Fibroblast of peridontal ligament (primary cell): ENCODE measurements around the gene JAKMIP1.

Source experiments
- DNase-seq: peaks from one replicate; pipeline ENCODE4 v3.0.0-alpha.2; 2010; ENCODE audit errors: extremely low read depth

JAKMIP1 gene

DNA sequence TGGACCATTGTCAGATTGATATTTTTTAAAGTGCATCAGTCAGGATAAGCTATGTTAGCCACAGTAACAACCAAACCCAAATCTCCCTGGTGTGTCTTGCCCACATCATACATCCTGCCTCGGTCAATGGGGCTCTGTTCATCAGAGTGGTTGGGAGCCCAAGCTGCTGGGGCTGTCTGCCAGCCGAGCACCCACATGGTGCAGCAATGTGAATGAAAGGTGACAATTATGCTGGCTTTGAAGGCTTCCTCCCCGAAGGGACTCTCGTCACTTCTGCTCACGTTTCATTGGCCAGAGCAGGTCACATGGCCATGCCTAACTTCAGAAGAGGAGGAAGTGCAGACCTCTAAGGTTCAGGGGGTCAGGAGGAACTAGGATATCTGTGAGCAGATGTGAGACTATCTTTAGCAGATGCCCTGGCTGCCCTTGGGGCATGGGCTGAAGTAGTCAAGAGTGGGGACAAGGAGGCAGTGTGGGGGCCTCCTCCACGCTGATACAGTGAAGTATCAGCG, 1.3 kb upstream of the JAKMIP1 start:
- no peak for DNase-seq

DNA sequence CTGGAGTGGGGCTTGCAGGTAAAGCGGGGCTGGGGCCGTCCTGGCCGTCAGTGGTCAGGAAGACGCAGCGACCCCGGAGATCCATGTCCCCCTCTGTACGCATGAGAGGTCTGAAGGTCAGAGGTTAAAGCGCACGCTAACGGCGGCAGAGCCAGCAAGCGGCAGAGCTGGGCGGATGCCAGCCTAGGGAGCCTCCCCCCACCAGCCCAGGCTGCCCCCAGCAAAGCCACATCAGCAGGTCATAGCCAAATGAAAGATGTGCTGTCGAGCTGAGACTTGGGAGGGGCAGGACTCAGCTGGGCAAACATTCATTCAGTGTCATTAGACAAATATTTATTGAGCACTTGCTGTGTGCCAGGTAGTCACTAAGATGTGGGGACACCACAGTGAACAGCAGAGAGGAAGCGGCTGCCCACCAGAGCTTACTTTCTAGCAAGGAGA, 593 bp upstream of the JAKMIP1 start:
- DNase-seq: no peak

DNA sequence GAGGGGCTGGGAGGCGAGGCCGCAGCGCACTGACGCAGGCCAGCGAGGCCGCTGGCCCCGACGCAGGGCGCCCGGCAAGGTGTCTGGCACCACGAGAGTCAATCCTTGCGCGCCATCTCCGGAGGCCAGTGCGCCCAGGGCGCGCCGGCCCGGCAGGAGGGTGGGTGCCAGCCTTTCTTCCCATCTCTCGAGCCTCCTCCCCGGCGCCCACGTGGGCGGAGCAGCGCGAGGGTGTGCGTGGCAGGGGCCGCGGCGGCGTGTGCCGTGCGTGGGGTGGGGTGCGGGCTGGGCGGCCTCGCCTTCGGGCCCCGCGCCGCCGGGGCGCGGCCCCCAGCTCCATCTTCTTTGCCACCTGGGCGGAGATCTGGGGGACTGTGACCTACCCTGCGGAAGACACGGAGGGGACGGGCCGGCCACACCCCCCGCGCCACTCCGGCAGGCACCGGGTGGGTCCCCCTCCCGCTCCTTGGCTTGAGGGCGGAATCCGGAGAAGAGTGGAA, 877 bp downstream of the JAKMIP1 start:
- DNase-seq: no peak

DNA sequence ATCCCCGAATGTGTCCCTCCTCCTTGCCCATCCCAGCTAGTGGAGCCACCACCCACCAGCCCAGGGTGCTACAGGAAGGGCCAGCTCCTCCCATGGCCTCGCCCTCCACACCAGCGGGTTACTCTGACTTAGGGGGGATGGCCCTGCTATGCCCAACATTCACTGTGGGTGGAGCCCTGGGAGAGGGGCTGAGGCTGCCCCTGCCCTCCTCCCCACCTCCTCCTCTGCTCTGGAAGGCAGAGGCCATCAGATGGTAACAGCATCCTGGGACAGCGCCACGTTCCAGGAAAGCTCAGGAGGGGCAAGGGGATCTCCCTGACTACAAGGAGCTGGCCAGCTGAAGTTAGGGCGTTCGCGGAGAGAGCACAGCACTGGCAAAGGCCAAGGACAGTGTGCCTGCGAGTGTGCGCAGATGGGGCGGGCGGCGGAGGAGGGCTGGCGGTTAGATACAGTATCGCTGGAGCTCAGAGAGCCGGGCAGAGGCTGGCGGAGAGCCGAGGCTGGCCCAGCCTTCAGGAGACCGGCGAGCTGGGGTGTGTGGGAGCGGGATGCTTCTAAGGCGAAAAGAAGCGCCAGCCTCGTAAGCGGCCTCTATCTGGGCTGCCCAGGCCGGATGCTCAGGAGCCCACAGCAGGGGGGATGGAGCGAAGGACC, 1.5 kb downstream of the JAKMIP1 start:
- no peak for DNase-seq

DNA sequence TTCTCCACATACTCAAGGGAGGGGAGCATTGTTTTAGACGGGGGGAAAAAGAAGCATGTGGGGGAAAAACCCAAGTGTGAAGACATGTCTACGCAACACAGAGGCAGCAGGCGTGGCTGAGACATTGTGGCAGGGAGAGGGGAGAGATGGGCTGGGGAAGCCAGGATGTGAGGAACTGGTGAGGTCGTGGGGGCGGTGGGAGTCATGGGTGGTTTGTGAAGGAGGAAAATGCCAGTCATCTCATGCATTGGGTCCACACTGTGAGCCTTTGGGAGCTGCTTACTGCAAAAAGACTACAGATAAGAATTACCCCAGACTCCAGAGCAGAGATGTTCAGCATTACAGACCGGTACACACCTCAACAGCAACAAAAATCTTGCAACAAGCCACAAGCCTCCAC, 2.1 kb downstream of the JAKMIP1 start:
- no peak for DNase-seq

- no peak for DNase-seq
These were observed 2.7 kb downstream of the JAKMIP1 start for GRCh38 chr4:6197433-6198174.

GRCh38 chr4:6196871-6197270, 3.5 kb downstream of the JAKMIP1 start:
- no peak for DNase-seq

DNA sequence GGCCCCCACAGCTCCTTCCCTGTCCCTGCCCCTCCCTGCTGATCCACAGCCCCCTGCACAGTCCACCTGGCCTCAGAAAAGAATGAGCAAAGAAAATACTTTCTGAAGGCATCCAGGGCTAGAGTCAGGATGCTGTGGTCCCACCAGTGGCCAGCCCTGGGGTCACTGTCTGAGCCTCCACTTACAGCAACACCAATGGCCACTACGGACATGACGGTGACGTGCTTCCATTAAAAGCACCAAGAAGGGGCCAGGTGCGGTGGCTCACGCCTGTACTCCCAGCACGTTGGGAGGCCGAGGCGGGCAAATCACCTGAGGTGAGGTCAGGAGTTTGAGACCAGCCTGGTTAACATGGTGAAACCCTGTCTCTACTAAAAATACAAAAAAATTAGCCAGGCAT, 4.0 kb downstream of the JAKMIP1 start:
- no peak for DNase-seq

- DNase-seq: no peak
These were observed 4.6 kb downstream of the JAKMIP1 start for GRCh38 chr4:6195602-6196319.

DNA sequence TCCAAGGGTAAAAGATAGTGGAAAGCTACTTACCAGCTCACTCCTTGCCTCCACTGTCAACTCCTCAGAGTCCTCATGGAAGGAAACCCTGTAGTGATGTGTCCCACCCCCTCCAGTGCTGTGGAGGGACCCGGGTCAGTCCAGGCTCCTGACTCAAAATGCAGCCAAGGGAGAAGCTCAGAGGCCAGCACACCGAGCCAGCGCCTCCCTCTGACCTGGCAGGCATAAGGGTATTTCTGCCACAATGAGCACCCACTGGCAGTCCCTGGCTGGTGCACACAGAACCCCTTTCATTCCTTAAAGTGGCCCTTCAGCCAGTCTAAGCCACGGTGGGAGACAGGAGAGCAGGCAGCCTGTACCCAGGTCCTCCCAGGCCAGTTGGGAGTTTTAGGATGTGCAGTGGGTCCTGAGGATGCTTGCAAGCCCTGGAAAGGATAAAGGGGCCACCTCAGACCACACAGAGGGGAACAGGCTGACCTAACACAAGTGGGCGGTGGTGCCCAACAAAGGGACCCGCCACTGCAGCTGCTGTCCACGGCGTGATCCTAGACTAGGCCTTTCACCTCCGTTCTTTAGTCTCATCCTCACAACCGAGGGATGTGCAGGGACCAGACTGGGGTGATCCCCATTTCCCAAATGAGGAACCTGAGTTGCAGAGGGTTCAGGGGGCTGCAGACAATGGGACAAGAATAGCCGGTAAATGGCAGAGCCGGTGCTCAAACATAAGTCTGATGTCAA, 5.7 kb downstream of the JAKMIP1 start:
- DNase-seq: no peak

DNA sequence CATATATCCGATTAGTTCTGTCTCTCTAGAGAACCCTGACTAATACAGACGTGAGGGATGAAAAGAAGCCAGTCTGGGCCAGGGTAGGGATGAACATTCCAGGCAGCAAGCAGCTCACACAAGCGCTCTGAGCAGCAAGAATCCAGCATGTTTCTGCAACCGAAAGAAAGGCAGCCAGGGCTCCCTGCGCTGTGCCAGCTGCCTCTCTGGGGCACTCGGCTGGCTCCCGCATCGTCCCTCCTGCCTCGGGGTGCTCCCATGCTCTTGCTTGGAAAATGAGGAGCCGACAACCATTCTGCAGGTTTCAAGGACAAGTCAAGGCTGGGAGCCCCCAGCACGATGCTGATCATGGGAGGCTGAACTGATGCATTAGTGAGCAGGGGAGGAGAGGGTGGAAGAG, 7.0 kb downstream of the JAKMIP1 start:
- no peak for DNase-seq

DNA sequence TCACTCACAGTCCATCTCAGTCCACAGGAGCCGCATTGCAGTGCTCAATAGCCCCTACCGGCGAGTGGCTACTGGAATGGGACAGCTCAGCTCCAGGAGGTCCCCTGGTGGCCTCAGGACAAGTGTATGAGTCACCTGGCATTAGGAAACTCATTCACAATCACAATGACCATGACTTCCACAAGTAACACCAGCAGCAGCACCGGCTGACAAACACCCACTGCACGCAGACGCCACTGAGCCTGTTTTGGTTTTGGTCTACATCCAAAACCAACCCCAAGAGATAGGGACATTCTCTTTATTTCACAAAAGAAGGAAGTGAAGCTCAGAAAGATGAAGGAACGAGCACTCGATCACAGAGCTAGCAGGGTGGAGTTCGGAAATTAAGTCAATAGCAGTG, 8.1 kb downstream of the JAKMIP1 start:
- DNase-seq: no peak

DNA sequence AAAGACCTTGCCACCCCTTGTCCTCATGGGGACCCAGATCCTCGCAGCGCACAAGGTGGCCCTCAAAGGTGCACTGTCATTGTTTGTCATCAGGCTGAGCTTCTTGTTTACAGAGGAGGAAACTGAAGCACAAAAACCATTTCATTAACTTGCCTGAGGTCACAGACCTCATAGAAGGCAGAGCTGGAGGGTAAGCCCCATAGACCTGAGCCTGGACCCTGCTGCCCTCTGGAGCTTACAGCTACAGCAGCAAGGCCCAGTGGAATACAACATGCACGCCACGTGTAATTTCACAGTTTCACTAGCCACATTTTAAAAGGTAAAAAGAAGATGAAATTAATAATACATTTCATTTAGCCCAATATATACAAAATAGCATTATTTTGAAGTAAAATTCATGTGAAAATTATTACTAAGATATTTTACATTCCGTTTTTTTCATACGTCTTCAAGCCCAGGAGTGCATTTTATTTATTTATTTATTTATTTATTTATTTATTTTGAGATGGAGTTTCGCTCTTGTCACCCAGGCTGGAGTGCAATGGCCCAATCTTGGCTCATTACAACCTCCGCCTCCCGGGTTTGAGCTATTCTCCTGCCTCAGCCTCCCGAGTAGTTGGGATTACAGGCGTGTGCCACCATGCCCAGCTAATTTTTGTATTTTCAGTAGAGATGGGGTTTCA, 8.8 kb downstream of the JAKMIP1 start:
- DNase-seq: no peak

DNA sequence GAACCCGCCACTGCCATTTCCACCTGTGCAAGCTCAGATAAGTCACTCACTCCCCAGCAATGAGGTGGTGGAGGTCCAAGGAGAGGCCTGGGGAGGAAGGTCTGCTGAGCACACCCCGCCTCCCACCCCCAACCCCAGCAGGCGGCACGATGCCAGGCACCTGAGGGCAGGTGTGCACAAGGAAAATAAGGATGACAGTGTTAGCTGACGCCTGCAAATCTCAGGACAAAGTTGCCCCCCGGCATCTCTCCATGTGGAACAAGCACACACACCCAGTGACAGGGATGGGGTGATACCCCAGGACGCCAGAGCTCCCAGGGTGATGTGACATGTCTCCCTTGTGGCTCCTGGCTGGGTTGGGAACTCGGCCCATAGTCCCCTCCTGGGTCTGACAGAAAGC, 9.9 kb downstream of the JAKMIP1 start:
- DNase-seq: no peak

GRCh38 chr4:6189511-6189910, 10.8 kb downstream of the JAKMIP1 start:
- no peak for DNase-seq

DNA sequence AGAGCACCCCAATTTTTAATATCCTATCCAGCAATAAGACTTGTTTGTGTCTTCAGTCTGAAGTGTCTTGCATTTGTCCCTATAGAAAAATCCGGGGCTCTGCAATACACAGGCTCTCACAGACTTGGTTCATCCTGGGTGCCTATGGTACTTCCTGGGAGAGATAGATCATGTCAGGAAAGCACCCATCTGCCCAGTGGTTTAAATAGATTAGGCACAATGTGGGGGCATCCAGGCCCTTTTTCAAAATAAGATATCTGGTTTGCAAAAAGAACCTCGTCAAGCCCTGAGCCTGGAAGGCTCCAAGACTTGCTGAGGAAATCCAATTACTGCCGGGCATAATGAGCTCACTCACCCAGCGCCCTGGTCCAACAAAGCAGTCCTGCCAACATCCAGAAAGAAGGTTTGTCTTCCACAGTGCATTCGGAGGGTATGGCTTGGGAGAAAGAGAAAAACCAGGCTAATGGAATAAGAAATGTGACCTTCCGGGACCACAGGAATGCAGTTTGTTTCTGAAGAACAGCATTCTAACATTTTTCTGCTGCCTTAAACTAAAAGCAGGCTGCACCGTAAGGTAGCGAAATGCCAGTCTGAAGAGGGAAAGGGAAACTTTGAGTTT, 11.6 kb downstream of the JAKMIP1 start:
- no peak for DNase-seq

DNA sequence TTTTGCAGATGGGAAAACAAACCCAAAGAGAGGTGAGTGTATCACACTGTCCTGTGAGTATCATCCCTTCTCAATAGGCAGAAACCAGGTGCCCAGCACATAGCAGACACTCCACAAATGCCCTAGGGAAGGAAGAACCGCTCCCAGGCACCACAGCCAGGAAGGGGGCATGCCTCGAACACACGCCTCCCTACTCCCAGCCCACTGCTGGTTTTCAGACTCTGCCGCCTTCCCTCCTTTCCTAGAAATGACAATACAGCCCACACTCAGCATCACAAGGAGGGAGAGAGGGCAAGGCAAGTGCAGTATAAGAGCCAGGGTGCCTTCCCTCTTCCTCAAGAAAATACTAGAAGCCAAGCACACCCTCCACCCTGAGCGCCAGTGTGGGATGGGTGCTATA, 16.2 kb downstream of the JAKMIP1 start:
- DNase-seq: no peak

- no peak for DNase-seq
These were observed 16.6 kb downstream of the JAKMIP1 start for GRCh38 chr4:6183740-6184139.

GRCh38 chr4:6182376-6183280, 17.7 kb downstream of the JAKMIP1 start:
- no peak for DNase-seq
